Measurements from ENCODE around the gene C10orf67. TPM values are rescaled to one million over a fixed set of nuclear protein-coding genes. Genes with fewer than 3 reads are reported as not detected.

Gene C10orf67
- total RNA-seq, 4 donors from 2014 or later: not detected

GRCh38 chr10:23174074-23174976 is 170.3 kb downstream of the C10orf67 start:
- H3K36me3 ChIP-seq: no peaks in the 10 kb centered on the region
- peaks cover 0 to 92% (median 33%) of the 10 kb centered on the region in 4 donors for H3K27me3 ChIP-seq
- peaks cover 12 to 25% (median 22%) of the 10 kb centered on the region in 4 donors for H3K4me1 ChIP-seq
- 3% methylated on average over 24 of the region's 88 CpGs for WGBS
- no peak for TF ChIP-seq POLR2A (IDR thresholded peaks at IDR 0.05; ENCODE audit: low read depth)
- TF ChIP-seq, protein P1, sequence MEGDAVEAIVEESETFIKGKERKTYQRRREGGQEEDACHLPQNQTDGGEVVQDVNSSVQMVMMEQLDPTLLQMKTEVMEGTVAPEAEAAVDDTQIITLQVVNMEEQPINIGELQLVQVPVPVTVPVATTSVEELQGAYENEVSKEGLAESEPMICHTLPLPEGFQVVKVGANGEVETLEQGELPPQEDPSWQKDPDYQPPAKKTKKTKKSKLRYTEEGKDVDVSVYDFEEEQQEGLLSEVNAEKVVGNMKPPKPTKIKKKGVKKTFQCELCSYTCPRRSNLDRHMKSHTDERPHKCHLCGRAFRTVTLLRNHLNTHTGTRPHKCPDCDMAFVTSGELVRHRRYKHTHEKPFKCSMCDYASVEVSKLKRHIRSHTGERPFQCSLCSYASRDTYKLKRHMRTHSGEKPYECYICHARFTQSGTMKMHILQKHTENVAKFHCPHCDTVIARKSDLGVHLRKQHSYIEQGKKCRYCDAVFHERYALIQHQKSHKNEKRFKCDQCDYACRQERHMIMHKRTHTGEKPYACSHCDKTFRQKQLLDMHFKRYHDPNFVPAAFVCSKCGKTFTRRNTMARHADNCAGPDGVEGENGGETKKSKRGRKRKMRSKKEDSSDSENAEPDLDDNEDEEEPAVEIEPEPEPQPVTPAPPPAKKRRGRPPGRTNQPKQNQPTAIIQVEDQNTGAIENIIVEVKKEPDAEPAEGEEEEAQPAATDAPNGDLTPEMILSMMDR (IDR thresholded peaks at IDR 0.05): no peak
- TF ChIP-seq POLR2AphosphoS5 (IDR thresholded peaks at IDR 0.05): no peak
- TF ChIP-seq EP300 (IDR thresholded peaks at IDR 0.05): no peak
- H3K9me3 ChIP-seq: no peaks in the 10 kb centered on the region
- intact Hi-C loops (cut with DNase I): no loop called here
- no peak overlapping the region for H3K4me3 ChIP-seq
- DNase-seq (ENCODE audit: extremely low spot score): no peak
- no peak overlapping the region for H3K27ac ChIP-seq (replicated peaks in 1 of 4)

- Histone ChIP-seq H3K4me3 (no peak overlapping the region), H3K27me3 (peaks cover 0 to 89% (median 33%) of the 10 kb centered on the region in 4 donors), H3K9me3 (no peaks in the 10 kb centered on the region), H3K27ac (replicated peaks in 1 of 4) (no peak overlapping the region), H3K36me3 (no peaks in the 10 kb centered on the region), H3K4me1 (peaks cover 12 to 25% (median 22%) of the 10 kb centered on the region in 4 donors)
- TF ChIP-seq POLR2AphosphoS5 (IDR thresholded peaks at IDR 0.05): no peak
- TF ChIP-seq, protein P1 (IDR thresholded peaks at IDR 0.05): no peak
- TF ChIP-seq EP300 (IDR thresholded peaks at IDR 0.05): no peak
- no peak for TF ChIP-seq POLR2A (IDR thresholded peaks at IDR 0.05; ENCODE audit: low read depth)
- DNase-seq (ENCODE audit: extremely low spot score): no peak
- 0% methylated on average over 16 of the region's 82 CpGs for WGBS
- intact Hi-C loops (cut with DNase I): no loop called here
These were observed 171.2 kb downstream of the C10orf67 start for GRCh38 chr10:23173214-23174073.

DNA sequence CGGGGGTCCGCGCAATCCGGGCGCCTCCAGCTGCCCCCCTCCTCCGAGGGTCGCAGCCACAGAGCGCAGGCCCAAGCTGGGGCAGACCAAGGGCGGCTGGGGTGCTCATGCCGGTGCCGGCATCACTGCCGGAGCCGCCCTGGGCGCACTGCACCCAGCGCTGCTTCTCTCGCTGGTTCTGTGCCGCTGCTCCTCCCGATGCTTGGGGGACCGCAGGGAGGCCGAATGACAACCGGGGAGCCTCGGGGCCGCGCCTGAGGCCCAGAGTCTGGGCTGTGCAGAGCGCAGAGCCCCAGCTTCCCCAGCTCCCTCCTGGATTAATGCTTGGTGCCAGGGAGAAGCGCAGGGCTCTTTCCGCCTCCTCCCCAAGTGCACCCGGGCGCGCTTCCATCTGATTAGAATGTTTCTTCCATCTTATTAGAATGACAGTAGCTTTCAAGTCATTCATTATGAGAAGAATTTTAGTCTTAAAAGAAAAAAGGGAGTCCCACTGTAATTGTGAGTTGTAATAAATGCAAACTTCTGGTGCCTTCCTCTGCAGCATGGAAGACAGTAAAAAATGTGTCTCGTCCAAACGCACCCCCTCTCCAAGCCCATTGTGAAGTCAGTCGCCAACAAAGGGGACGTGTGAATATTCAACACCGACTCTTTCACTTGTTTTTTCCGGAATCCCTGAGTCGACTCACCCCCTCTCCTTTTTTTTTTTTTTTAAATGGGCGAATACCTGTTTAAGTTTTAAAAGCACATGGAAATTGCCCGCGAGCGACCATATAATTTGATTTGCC is 172.0 kb downstream of the C10orf67 start:
- DNase-seq (ENCODE audit: extremely low spot score): no peak
- intact Hi-C loops (cut with DNase I): no loop called here
- TF ChIP-seq, protein P1 (IDR thresholded peaks at IDR 0.05): no peak
- no peak for TF ChIP-seq EP300 (IDR thresholded peaks at IDR 0.05)
- no peak for TF ChIP-seq POLR2A (IDR thresholded peaks at IDR 0.05; ENCODE audit: low read depth)
- TF ChIP-seq POLR2AphosphoS5 (IDR thresholded peaks at IDR 0.05): no peak
- Histone ChIP-seq H3K4me3 (no peak overlapping the region), H3K4me1 (peaks cover 12 to 25% (median 22%) of the 10 kb centered on the region in 4 donors), H3K27me3 (peaks cover 0 to 88% (median 33%) of the 10 kb centered on the region in 4 donors), H3K36me3 (no peaks in the 10 kb centered on the region), H3K9me3 (no peaks in the 10 kb centered on the region), H3K27ac (replicated peaks in 1 of 4) (no peak overlapping the region)
- 4% methylated on average over 22 of the region's 41 CpGs for WGBS

GRCh38 chr10:23171232-23171876 is 173.2 kb downstream of the C10orf67 start:
- Histone ChIP-seq H3K4me3 (no peak overlapping the region), H3K27me3 (peaks cover 0 to 78% (median 33%) of the 10 kb centered on the region in 4 donors), H3K36me3 (no peaks in the 10 kb centered on the region), H3K9me3 (no peaks in the 10 kb centered on the region), H3K4me1 (peaks cover 12 to 25% (median 22%) of the 10 kb centered on the region in 4 donors), H3K27ac (replicated peaks in 1 of 4) (no peak overlapping the region)
- intact Hi-C loops (cut with DNase I): no loop called here
- TF ChIP-seq, protein P1 (IDR thresholded peaks at IDR 0.05): no peak
- TF ChIP-seq POLR2AphosphoS5 (IDR thresholded peaks at IDR 0.05) (no peak), EP300 (IDR thresholded peaks at IDR 0.05) (no peak), POLR2A (IDR thresholded peaks at IDR 0.05; ENCODE audit: low read depth) (no peak)
- 17% methylated on average over 25 of the region's 26 CpGs for WGBS
- no peak for DNase-seq (ENCODE audit: extremely low spot score)
